ENCODE measurements around the gene NMUR2.

- TF ChIP-seq ZNF354C (tag by site-specific recombination; IDR thresholded peaks at IDR 0.05; ENCODE audit: borderline replicate concordance, low read depth): no peak
- TF ChIP-seq, protein P1, sequence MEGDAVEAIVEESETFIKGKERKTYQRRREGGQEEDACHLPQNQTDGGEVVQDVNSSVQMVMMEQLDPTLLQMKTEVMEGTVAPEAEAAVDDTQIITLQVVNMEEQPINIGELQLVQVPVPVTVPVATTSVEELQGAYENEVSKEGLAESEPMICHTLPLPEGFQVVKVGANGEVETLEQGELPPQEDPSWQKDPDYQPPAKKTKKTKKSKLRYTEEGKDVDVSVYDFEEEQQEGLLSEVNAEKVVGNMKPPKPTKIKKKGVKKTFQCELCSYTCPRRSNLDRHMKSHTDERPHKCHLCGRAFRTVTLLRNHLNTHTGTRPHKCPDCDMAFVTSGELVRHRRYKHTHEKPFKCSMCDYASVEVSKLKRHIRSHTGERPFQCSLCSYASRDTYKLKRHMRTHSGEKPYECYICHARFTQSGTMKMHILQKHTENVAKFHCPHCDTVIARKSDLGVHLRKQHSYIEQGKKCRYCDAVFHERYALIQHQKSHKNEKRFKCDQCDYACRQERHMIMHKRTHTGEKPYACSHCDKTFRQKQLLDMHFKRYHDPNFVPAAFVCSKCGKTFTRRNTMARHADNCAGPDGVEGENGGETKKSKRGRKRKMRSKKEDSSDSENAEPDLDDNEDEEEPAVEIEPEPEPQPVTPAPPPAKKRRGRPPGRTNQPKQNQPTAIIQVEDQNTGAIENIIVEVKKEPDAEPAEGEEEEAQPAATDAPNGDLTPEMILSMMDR (tag by site-specific recombination; IDR thresholded peaks at IDR 0.05): no peak
- no peak for TF ChIP-seq ZNF112 (tag by site-specific recombination; IDR thresholded peaks at IDR 0.05)
- no peak for TF ChIP-seq ZNF843 (tag by site-specific recombination; IDR thresholded peaks at IDR 0.05)
- no peak for TF ChIP-seq HOXC10 (CRISPR knock-in tag; IDR thresholded peaks at IDR 0.05)
- no peak for TF ChIP-seq ZNF175 (tag by site-specific recombination; IDR thresholded peaks at IDR 0.05)
- TF ChIP-seq ZNF114 (tag by site-specific recombination; IDR thresholded peaks at IDR 0.05): no peak
- no peak for TF ChIP-seq HOXD13 (CRISPR knock-in tag; IDR thresholded peaks at IDR 0.05; ENCODE audit: borderline replicate concordance)
Measured at GRCh38 chr5:152389208-152389849, 15.8 kb downstream of the NMUR2 start.
